ENCODE data around the gene CRY2.

DNA sequence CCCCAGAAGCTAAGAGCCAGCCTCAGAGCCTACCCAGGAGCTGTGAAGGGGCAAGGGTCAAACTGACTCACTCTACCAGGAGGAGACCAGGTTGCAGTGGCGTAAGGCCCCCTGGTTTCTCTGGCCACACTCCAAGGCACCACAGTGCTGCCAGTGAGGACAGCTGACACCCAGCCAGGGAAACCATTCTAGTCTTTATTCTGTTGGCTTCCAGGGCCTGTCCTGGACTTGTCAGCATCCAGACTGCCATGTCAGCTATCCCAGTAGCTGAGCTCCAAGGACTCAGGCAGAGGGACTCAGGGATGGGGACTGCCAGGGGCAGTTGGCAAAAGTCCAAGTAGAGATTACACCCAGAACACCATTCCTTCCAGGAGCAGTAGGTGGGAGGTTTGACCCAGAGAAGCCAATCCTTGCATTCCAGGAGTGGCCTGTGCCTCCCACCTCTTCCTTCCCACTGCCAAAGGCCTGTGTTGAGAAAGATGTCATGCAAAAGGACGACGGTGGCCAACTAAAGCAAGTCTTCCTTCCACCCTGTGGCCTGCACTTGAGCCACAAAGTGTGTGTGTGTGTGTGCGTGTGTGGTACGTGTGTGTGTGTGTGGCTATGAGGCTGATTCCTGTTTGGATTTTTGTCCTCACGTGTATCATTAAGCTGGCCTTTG, 34.6 kb downstream of the CRY2 start:
- TF ChIP-seq CTCF (IDR thresholded peaks at IDR 0.05) (no peak), SMC3 (IDR thresholded peaks at IDR 0.05) (no peak), JUN (IDR thresholded peaks at IDR 0.05) (no peak), FOSL2 (IDR thresholded peaks at IDR 0.05) (no peak), FOSL2 (CRISPR knock-in tag; IDR thresholded peaks at IDR 0.05) (no peak), RAD21 (conservative IDR thresholded peaks at IDR 0.05 in 1 of 2, IDR thresholded peaks at IDR 0.05 in 1 of 2) (no peak), EP300 (IDR thresholded peaks at IDR 0.05) (no peak), CEBPB (IDR thresholded peaks at IDR 0.05) (no peak), MYC (IDR thresholded peaks at IDR 0.05; ENCODE audit: borderline replicate concordance, low read length) (no peak), KDM1A (IDR thresholded peaks at IDR 0.05; ENCODE audit: low read depth) (no peak), POLR2A (IDR thresholded peaks at IDR 0.05; ENCODE audit: low read length) (no peak), ZFP36 (IDR thresholded peaks at IDR 0.05; ENCODE audit: borderline replicate concordance, partially characterized antibody) (no peak)

Measured in A549 (cell line).